T-helper 17 cell (primary cell): ENCODE data around the gene EXOC6B. TPM values are rescaled to one million over a fixed set of nuclear protein-coding genes. Genes with fewer than 3 reads are reported as not detected.

Experiments used
- ATAC-seq: fragments of 150-1000 bp; cut with Tn5 transposase; 2 replicates; pipeline ENCODE4 v1.10.0; 2021; ENCODE audit warnings: mild to moderate bottlenecking, moderate library complexity
- DNase-seq, 3 donors: peaks; one replicate each; pipeline versions ENCODE4 v3.0.0 to v3.0.0-alpha.2; 2020 to 2021
- H3K9me3 ChIP-seq: one replicate; pipeline ENCODE4 v1.7.0; 2013; ENCODE audit warnings: low read length, mild to moderate bottlenecking; ENCODE audit not compliant: control insufficient read depth, poor library complexity, severe bottlenecking
- H3K27ac Mint-ChIP-seq: one replicate; pipeline ENCODE4 v1.8.0; 2022; ENCODE audit warnings: mild to moderate bottlenecking, moderate library complexity, mixed read lengths
- H3K27me3 Mint-ChIP-seq: one replicate; pipeline ENCODE4 v1.8.0; 2022; ENCODE audit warnings: mixed read lengths
- H3K36me3 Mint-ChIP-seq: one replicate; pipeline ENCODE4 v1.8.0; 2022; ENCODE audit warnings: low read depth, mixed read lengths
- H3K4me1 Mint-ChIP-seq: one replicate; pipeline ENCODE4 v1.8.0; 2022; ENCODE audit warnings: mild to moderate bottlenecking, mixed read lengths
- H3K4me3 Mint-ChIP-seq: one replicate; pipeline ENCODE4 v1.8.0; 2022; ENCODE audit warnings: mild to moderate bottlenecking, moderate library complexity, mixed read lengths
- total RNA-seq, 4 donors: library from RNA in 2 of 4; stranded (reverse) in 2 of 4; gene quantifications; one replicate each; pipeline ENCODE4 v1.2.3 and lab custom pipeline; 2022 to 2026

EXOC6B gene
- total RNA-seq, 2 donors from 2014 or later: 14.6 to 17.3 TPM

DNA sequence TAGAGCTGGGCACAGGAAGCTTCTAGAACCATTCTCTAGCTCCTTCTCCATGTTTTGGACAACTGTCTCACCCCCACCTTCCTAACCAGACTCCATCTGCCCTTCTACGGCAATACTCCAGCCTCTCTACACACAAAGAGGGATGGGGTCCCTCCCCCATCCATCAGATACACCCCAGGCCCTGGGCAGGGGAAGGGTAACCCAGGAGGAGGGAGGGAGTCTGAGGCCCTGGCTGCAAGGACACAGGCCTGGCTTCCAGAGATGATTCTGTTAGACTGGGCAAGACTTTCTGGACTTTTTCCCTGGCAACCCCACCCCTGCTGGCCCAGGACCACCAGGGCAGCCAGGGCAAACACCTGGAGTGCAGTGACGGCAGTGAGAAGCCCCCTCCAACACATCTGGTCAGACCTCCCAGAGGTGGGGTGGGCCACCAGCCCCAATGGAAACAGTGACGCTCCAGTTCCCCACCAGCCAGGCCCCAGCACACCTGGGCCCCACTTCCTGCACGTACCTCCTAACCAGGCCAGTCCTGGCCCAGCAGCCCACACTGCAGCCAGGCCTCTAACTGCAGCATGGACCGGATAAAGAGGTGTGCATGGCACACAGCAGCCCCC, 684.7 kb downstream of the EXOC6B start:
- Mint-ChIP-seq H3K27me3 (peaks cover 45% of the 10 kb centered on the region), H3K36me3 (no peaks in the 10 kb centered on the region), H3K4me1 (peaks cover 14% of the 10 kb centered on the region), H3K27ac (no peak overlapping the region), H3K4me3 (no peak overlapping the region)
- no peaks in the 10 kb centered on the region for H3K9me3 ChIP-seq
- ATAC-seq (no peak), DNase-seq (no peak)

DNA sequence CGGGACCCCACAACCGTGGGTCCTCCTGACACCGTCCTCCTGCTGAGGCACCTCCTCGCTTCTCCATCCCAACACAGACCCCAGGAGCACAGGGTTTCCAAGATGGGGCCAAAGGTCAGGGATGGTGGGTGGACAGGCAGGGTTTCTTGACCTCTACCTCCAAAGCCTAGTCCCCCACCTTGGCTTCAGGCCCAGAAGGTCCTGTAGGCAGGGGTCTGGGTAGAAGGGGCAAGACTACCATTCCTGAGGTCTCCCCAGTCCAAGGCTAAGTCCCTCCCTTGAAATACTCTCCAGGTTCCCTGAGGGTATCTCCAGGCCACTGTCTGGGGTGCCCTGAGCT, 685.2 kb downstream of the EXOC6B start:
- no peak overlapping the region for H3K4me3 Mint-ChIP-seq
- peaks cover 40% of the 10 kb centered on the region for H3K27me3 Mint-ChIP-seq
- DNase-seq (no peak), ATAC-seq (no peak)
- no peak overlapping the region for H3K27ac Mint-ChIP-seq
- H3K4me1 Mint-ChIP-seq: peaks cover 12% of the 10 kb centered on the region
- H3K36me3 Mint-ChIP-seq: no peaks in the 10 kb centered on the region
- no peaks in the 10 kb centered on the region for H3K9me3 ChIP-seq

DNA sequence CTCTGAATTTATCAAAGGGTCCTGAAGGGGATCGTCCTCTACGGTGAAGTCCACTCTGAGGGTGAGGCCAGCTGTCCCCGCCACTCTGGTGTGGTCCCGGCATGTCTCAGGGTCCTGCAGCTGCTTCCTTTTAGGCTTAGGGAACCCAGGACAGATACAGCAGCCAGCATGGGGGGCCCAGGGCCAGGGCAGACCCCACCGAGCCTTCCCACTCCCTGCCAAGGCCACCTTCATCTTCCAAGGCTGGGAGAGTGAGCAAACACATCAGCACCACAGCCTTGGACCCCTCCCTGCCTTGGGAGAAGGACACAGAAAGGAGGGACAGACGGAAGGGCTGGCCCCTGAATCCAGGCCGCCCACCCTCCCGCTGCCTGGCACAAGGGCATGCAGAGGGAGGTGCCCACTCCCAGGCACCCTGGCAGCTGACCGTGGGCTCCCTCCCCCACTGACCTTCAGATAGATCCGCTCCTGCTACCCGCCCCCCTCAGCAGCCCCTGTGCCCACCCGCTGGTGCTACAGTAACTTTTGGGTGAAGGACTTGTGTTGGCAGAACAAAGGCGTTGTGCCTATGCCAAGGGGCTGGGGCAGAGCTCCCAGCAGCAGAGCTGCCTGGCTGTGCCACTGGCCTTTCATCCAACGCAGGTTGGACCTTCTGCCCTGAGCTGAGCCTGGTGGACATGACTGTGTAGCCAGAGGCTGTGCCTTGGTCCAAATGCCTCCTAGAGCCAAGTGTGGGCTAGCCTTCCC, 685.8 kb downstream of the EXOC6B start:
- H3K4me1 Mint-ChIP-seq: peaks cover 9% of the 10 kb centered on the region
- H3K27ac Mint-ChIP-seq: no peak overlapping the region
- ATAC-seq (no peak), DNase-seq (peak in 1 of 3 donors; percentile 4)
- H3K4me3 Mint-ChIP-seq: no peak overlapping the region
- no peaks in the 10 kb centered on the region for H3K36me3 Mint-ChIP-seq
- H3K27me3 Mint-ChIP-seq: peaks cover 39% of the 10 kb centered on the region
- H3K9me3 ChIP-seq: no peaks in the 10 kb centered on the region

DNA sequence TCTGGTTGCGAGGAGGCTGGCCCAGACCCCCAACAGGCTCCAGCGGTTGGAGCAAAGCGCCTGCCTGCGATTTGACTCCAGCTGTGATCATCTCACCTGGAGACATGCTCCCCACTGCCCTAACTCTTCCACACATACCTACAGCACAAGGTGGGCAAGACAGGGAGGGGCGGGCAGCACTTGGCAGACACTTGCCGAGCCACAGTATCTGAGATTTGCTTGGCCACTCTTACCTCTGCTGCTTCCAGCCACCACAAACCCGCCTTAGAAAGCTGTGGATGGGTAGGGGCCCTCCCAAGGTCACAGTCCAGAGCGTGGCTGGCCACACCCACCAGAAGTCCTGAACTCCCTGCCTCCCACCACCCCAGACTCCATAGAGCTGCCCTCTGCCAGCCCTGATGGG, 686.4 kb downstream of the EXOC6B start:
- Mint-ChIP-seq H3K4me1 (peaks cover 9% of the 10 kb centered on the region), H3K4me3 (no peak overlapping the region), H3K27me3 (peaks cover 40% of the 10 kb centered on the region), H3K36me3 (no peaks in the 10 kb centered on the region), H3K27ac (no peak overlapping the region)
- ATAC-seq (no peak), DNase-seq (peak in 1 of 3 donors; percentile 2)
- no peaks in the 10 kb centered on the region for H3K9me3 ChIP-seq

DNA sequence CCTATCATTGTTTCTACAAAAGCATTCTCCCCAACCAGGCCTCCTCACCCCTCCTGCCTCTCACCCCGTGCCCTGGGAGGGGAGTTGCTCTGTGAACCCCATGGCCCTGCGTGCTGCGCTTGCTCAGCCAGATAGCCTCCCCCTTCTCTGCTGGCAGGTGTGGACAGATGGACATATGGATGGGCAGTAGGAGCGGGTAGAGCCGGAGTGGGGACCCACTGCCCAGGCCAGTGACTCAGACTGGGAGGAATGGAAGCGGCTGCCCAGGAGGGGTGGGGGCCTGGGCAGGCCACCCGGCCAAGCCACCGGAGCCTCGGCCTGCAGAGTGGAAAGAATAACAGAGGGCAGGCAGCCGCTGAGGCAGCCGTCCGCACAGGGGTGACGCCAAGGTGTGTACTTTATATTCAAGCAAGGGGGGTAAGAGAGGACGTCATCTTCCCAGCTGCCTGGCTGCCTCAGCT, 686.9 kb downstream of the EXOC6B start:
- peaks cover 8% of the 10 kb centered on the region for H3K4me1 Mint-ChIP-seq
- no peak overlapping the region for H3K27ac Mint-ChIP-seq
- no peaks in the 10 kb centered on the region for H3K36me3 Mint-ChIP-seq
- peak in 1 of 3 donors; percentile 1 for DNase-seq
- H3K27me3 Mint-ChIP-seq: peaks cover 37% of the 10 kb centered on the region
- no peak for ATAC-seq
- H3K4me3 Mint-ChIP-seq: no peak overlapping the region
- H3K9me3 ChIP-seq: no peaks in the 10 kb centered on the region

DNA sequence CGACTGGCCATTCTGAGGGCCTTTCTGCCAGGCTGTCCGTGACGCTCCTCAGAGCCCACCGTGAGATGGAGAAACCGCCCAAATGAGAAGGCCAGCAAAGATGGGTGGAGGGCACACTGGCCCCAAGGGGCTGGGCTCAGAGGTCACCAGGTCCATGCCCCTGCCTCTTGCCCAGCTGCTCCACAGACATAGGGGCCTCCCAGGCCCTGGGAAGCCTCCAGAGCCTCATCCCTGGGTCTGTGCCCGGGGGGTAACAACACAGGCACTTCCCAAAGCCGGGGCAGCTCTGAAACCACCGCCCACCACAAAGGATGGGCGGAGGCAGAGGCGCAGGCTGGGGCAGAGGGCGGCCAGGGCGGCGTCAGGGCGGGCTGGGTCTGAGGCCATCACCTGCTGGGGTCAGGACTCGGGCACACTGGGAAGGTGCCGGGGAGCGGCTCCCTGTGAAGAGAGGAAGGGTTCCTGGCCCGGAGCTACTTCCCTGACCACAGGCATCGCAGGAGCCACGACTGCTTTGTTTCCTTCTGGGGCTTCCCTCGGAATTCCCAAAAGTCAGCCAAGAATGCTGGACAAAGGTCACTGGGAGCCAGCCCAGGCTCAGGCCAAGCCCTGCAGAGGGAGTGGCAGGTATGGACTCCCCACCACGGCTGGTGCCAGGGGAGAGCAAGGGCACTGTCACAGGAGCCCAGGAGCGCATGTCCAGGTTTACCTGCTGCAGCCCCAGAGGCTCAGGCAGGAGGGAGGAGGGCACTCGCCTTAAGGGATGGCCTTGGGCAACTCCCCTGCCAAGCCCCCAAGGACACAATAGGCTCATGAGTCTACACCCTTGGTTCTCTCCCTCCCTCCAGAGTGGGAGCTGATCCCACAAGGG, 687.6 kb downstream of the EXOC6B start:
- no peaks in the 10 kb centered on the region for H3K9me3 ChIP-seq
- no peak for ATAC-seq
- H3K4me3 Mint-ChIP-seq: no peak overlapping the region
- peaks cover 3% of the 10 kb centered on the region for H3K4me1 Mint-ChIP-seq
- no peaks in the 10 kb centered on the region for H3K36me3 Mint-ChIP-seq
- H3K27me3 Mint-ChIP-seq: peaks cover 31% of the 10 kb centered on the region
- DNase-seq: peak in 1 of 3 donors; percentile 3
- H3K27ac Mint-ChIP-seq: no peak overlapping the region

DNA sequence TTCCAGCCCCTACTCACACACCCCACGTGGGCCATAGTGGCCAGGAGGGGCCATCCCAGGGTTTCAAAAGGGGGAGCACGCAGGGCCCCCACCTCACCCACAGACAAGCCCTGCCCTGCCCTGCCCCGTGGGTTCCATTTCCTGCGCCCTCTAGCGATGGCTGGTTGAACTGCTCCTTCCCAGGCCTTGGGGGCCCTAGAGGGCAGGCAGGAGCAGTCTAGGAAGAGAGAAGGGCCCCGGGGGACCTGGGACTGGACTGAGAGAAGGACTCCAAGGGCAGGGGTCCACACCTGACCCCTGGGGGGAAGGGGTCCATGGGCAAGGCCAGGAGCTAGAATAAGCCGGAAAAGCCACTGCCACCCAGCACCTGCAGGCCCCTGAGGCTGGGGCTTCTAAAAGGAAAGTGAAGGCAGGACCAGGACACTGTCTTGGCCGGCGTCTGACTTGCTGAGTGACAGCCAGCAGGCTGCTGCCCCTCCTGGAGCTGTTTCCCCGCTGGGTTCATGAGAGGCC, 688.3 kb downstream of the EXOC6B start:
- ATAC-seq (peak; percentile 71), DNase-seq (peak in 2 of 3 donors; percentile 21 to 56)
- H3K27ac Mint-ChIP-seq: no peak overlapping the region
- H3K27me3 Mint-ChIP-seq: peaks cover 35% of the 10 kb centered on the region
- peaks cover 3% of the 10 kb centered on the region for H3K4me1 Mint-ChIP-seq
- H3K4me3 Mint-ChIP-seq: no peak overlapping the region
- no peaks in the 10 kb centered on the region for H3K9me3 ChIP-seq
- H3K36me3 Mint-ChIP-seq: no peaks in the 10 kb centered on the region

DNA sequence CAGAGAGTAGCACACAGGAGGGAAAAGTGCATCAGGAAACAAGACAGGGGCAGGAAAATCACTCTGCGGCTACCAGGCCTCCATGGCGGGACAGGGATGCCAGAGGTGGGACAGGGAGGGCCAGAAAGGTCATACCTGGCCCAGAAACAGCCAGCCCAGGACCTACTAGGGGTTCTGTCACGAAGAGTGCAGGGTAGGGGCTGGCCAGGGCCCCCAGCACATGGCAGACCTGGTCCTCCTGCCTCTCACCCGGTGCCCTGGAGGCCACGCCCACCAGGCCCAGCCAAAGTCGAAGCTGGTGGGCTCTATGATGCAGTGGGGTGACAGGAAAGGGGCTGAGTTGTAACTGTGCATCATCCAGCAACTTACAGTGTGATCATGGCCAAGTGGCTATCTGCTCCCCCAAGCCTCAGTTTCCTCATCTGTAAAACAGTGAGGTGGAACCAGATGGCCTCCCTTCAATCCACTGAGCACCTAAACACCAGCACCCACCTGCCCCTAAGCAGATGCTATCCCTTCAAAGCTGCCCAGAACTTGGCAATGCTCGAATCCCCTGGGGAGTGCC, 688.8 kb downstream of the EXOC6B start:
- peaks cover 30% of the 10 kb centered on the region for H3K27me3 Mint-ChIP-seq
- DNase-seq (no peak), ATAC-seq (no peak)
- H3K4me3 Mint-ChIP-seq: no peak overlapping the region
- H3K4me1 Mint-ChIP-seq: peaks cover 3% of the 10 kb centered on the region
- H3K36me3 Mint-ChIP-seq: no peaks in the 10 kb centered on the region
- H3K9me3 ChIP-seq: no peaks in the 10 kb centered on the region
- no peak overlapping the region for H3K27ac Mint-ChIP-seq

DNA sequence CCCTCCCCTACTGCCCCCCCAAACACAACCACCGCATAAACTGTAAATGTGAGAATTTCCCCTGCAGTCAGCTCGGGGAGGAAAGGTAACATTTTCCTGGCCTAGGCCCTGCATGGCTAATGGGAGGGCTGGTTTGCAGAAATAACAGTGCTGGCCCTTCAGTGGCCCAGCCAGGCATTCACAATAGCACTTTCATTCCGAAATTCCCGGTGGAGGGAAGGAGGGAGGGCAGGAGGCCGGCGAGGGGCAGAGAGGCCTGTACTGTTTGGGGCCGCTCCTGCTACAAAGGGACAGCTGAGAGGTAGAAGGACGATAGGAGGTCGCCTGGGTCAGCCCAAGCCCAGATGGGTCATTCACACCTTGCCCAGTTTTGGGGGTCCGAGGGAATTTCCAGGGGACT, 689.5 kb downstream of the EXOC6B start:
- Mint-ChIP-seq H3K27me3 (peaks cover 28% of the 10 kb centered on the region), H3K4me3 (no peak overlapping the region), H3K36me3 (no peaks in the 10 kb centered on the region), H3K4me1 (peaks cover 3% of the 10 kb centered on the region), H3K27ac (no peak overlapping the region)
- DNase-seq (no peak), ATAC-seq (no peak)
- no peaks in the 10 kb centered on the region for H3K9me3 ChIP-seq

DNA sequence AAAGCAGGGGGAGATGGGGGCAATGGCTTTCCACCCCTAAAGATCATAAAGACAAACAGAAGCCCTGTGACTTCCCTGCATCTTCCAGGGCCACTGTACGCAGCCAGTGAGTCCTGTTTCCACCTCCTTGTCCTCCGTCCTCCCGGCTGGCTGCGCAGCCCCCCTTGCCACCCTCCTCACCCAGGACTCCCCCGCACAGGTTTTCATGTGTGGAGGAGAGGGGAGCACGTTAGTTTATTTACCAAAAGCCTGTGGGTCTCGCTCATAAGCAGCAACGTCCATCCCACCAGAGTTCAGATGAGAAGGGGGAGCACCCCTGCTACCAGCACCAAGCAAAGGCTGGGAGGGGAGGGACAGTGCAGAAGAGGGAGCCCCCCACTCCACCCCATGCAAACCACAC, 689.9 kb downstream of the EXOC6B start:
- no peak overlapping the region for H3K4me3 Mint-ChIP-seq
- H3K27me3 Mint-ChIP-seq: peaks cover 28% of the 10 kb centered on the region
- ATAC-seq: no peak
- peaks cover 3% of the 10 kb centered on the region for H3K4me1 Mint-ChIP-seq
- H3K36me3 Mint-ChIP-seq: no peaks in the 10 kb centered on the region
- H3K9me3 ChIP-seq: no peaks in the 10 kb centered on the region
- no peak overlapping the region for H3K27ac Mint-ChIP-seq
- DNase-seq: no peak

DNA sequence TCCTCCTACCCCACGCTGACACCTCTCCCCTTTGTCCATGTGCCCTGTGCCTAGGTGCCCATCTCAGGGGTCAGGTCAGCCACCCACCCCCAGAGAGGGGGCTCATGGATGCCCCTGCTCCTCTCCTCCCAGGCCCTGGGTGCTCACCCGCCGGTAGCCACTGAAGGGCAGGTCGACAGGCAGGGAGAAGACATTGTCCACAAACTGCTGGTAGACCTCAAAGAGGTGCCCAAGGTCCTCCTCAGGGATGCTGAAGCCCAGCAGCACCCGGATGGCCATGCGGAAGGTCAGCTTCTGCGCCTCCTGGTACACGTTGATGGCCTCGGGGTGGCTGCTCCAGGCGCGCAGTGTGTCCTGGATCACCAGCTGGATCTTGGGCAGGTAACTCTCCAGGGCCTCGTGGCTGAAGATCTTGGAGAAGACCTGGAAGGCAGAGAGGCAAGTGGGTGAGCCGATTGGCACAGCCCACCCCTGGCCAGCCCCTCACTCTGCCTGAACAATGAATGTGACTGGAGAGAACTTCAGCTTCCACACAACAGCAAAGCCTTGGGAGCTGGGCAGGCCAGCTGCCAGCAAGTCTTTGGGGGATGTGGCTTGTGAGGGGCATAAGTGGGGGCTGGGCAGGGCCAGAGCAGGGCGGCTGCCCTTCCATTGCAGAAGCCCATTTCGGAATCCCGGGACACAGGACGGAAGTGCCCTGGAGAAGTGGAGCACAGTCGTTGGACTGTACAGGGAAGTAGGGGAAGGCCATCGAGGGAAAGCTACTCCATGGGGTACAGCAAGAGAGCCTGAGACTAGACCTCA, 690.6 kb downstream of the EXOC6B start:
- H3K4me1 Mint-ChIP-seq: peaks cover 3% of the 10 kb centered on the region
- no peaks in the 10 kb centered on the region for H3K36me3 Mint-ChIP-seq
- H3K9me3 ChIP-seq: no peaks in the 10 kb centered on the region
- no peak overlapping the region for H3K4me3 Mint-ChIP-seq
- DNase-seq (no peak), ATAC-seq (no peak)
- H3K27me3 Mint-ChIP-seq: peaks cover 31% of the 10 kb centered on the region
- no peak overlapping the region for H3K27ac Mint-ChIP-seq

DNA sequence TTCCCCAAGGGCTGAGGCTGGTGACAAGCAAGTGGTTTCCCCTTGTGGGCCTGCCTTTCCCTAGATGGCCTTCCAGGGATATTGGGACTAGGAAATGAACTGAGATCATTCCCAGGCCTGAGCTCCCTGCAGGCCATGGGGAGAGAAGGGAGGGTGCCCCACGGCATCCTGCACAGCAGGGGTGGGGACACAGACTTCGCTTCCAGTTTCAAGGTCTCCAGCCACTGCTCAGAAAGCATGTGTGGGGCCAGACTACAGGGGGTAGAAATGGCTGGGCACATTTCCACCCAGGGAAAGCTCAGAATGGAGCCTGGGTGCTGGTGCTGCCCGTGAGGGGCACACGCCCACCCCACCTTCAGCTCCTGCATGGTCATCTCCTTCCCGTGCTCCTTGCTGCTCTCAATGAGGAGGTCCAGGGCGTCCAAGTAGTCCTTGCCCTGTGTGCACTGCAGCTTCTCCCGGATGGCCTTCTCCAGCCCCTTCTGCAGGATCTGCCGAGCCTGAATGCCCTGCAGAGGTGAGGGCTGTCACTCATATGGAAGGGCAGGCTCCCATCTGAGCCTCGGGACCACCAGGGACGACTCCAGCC, 691.3 kb downstream of the EXOC6B start:
- no peaks in the 10 kb centered on the region for H3K9me3 ChIP-seq
- no peak overlapping the region for H3K27ac Mint-ChIP-seq
- peaks cover 33% of the 10 kb centered on the region for H3K27me3 Mint-ChIP-seq
- no peak overlapping the region for H3K4me3 Mint-ChIP-seq
- no peaks in the 10 kb centered on the region for H3K36me3 Mint-ChIP-seq
- no peak for ATAC-seq
- peaks cover 3% of the 10 kb centered on the region for H3K4me1 Mint-ChIP-seq
- DNase-seq: no peak
